GM19238 (cell line): ENCODE results near the gene C11orf42.

Experiments used
- DNase-seq: peaks from one replicate; pipeline ENCODE4 v3.0.0; 2011; ENCODE audit warnings: low spot score; ENCODE audit not compliant: insufficient read length

Gene C11orf42

GRCh38 chr11:6253197-6253596 lies 47.8 kb downstream of the C11orf42 start:
- no peak for DNase-seq

DNA sequence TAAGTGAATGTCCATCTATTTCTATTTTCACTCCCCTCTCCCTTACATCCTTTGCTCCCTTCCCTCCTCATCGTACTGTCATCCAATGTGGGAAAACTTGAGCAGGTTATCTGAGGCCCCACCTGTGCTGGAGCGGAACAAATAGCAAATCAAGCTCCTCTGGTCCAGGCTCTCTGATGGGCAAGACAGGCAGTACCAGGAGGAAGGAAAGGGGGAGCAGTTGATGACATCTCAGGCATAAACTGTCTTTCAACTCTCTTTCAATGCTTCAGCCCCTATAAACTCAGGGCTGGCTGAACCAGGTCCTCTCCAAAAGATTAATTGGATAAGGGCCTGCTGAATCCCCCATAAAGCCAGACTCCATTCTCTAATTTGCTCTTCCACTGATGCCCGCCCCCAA lies 52.8 kb downstream of the C11orf42 start:
- no peak for DNase-seq

- DNase-seq: no peak
These were observed 53.3 kb downstream of the C11orf42 start for GRCh38 chr11:6258571-6259081.

DNA sequence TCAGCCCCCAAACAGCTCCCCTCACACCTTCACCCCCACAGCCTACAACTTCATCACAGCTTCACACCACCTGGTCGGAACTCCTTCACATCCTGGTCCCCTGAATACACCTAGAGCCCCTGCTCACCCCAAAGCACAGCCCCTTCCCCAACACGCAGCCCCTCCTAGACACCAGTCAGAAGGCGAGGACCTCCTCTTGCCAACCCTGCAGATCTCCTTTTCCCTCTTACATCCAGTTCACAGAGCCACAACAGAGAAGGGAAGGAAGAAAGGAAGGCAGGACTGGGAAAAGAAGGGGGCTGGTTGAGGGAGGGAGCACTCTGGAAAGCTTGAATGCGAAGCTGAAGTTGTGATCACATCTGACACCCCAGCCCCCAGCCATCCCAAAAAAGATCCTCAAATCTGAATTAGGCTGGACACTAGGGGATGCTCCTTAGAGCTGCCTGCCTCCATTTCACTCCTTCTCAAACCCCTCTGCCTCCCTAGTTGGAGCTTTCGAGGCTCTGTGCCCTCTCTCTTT lies 54.9 kb downstream of the C11orf42 start:
- DNase-seq: no peak
